SKM-1 (cell line): Measurements from ENCODE around the gene IMMP2L.
"Not testable (repeated sequence)": the region's sequence is repeated elsewhere in the genome, so short reads cannot be mapped to it uniquely, and the experiment has no call there.

Experiments
- DNase-seq: peaks from one replicate; lab custom pipeline; 2025; ENCODE audit not compliant: unreplicated experiment; lab: John Stamatoyannopoulos, UW

IMMP2L gene

GRCh38 chr7:111460695-111461094, 101.6 kb downstream of the IMMP2L start:
- no peak for DNase-seq

DNA sequence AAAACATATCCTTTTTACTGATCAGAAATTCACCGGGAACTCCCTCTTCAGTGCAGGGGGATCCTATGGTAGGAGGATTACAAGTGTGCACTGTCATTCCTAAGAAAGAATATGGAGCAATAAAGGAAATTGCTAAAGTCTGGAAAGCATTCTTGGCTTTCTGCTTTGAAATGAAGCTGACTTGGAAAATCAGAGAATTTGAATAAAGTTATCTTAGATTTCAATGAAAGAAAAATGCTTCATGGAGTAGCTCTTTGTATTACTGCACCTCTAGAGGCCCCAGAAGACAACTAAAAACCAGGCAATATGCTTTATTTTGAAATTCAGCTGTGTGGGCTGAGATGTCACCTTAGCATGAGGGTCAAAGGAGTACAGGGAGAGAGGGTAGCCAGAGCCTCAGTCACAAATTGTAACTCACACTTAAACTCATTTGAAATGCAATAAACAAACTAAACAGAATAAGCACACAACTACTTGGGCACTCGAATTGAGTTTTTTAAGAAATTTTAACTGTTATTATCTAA, 102.5 kb downstream of the IMMP2L start:
- no peak for DNase-seq

GRCh38 chr7:111459065-111459756, 103.1 kb downstream of the IMMP2L start:
- no peak for DNase-seq

- not testable (repeated sequence) for DNase-seq
Measured at GRCh38 chr7:111450705-111451104, 111.6 kb downstream of the IMMP2L start.

- not testable (repeated sequence) for DNase-seq
Measured at GRCh38 chr7:111447502-111447901, 114.8 kb downstream of the IMMP2L start.

- no peak for DNase-seq
Measured at GRCh38 chr7:111439977-111440376, 122.3 kb downstream of the IMMP2L start.

DNA sequence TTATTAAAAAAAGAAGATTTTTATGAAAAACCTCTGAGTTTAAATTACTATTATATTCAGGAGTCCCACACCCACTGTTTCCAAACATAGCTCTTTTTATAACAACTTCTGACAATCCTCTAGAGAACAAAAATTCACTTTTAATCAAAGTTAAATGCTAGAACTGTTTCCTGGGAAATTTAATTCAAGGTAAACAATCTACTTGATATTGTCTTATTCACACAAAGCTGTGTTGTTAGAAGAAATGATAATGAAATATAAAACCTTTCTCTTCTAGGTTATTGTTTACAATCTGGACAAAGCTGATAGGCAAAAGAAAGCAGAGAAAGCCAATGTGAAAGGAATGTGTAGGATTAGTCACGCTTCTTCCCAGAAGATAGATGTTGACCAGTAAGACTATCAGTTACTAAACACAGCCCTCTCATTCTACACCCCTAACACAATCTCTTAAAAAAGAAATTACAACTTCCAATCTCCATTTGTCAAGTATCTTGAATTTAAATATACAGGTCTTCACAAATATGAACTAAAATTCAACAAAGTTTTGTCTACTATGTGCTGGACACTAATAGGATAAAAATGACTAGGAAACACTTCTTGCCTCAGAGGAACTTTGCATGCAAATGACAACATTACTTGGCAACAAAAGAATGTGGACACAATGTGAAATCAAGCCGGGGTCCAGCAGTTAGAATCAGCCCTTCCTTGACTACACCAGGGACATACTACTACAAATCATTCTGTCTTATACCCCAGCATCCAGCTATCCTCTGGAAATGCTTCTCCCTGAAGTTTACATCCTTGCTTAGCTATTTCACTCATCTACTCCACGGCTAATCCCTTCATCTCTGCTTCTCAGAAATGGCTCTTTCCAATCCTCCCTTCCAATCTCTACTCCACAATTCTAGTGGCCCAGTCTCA, 123.7 kb downstream of the IMMP2L start:
- DNase-seq = no peak

DNA sequence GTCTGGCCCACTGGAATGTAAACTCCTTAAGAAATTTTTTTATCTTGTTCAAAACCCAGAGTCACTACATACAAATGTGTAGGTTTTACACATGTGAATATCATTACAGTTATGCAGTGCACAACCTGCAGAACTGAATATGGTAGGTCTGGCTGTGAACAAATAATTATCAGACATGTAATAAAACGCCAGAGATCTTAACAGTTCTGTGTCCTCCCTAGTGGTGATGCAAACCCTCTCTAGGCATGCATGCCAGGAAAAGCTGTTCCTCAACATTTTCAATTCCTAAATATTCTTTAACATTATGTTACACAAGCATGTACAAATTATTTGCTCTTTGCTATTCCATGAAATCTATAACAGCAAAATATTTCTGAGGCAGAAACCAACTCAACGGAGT, 124.6 kb downstream of the IMMP2L start:
- DNase-seq = no peak

GRCh38 chr7:111436608-111437007, 125.7 kb downstream of the IMMP2L start:
- no peak for DNase-seq

GRCh38 chr7:111433426-111433825, 128.9 kb downstream of the IMMP2L start:
- no peak for DNase-seq

- no peak for DNase-seq
Measured at GRCh38 chr7:111429781-111430180, 132.5 kb downstream of the IMMP2L start.

DNA sequence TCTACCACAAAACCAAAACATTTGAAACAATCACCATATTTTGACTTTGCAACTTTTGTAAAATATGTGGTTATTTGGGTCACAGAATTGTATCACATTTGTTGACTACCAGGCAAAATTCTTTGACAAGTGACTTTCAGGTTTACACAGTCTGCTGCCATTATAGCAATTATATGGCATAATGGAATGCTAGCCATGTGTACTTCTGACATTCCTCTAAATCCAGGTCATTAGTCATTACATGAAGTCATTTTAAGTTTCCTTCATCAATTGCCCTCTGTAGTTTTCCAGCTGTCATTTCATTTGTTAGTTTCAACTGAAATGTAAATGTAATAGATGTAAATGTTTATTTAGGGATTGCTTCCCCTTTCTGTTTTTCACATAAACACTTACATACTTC, 137.5 kb downstream of the IMMP2L start:
- no peak for DNase-seq

DNA sequence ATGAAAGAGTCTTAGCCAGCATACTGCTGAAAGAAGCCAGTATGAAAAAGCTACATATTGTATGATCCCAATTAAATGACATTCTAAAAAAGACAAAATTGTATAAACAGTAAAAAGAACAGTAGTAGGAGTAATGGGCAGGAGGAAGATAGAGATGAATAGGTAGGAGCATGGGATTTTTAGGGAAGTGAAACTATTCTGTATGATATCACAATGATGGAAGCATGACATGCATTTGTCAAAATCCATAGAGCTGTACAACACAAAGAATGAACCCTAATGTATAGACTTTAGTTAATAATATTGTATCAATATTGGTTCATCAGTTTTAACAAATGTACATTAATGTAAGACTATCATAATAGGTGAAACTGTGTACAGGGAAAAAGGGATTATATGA, 147.9 kb downstream of the IMMP2L start:
- no peak for DNase-seq

- DNase-seq = no peak
Measured at GRCh38 chr7:111413739-111414138, 148.6 kb downstream of the IMMP2L start.

GRCh38 chr7:111410899-111411298, 151.4 kb downstream of the IMMP2L start:
- no peak for DNase-seq

- DNase-seq = no peak
Measured at GRCh38 chr7:111409714-111410422, 152.4 kb downstream of the IMMP2L start.

DNA sequence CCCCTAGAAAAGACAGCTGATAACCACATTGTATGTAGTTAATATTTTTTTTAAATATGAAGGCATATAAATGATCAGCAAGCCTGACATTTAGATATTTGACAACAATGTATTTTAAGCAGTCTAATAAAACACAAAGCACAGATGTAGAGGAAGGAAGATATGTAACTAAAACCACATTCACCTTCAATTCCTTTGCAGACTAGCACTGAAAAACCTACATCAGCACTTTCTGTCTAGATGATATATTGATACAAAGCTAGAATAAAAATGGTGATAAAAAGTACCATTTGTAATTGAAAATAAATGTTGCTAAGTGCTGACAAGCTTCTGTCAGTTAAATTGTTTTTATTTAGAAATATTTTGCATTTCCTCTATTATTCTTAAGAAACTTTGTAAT, 153.6 kb downstream of the IMMP2L start:
- no peak for DNase-seq

DNA sequence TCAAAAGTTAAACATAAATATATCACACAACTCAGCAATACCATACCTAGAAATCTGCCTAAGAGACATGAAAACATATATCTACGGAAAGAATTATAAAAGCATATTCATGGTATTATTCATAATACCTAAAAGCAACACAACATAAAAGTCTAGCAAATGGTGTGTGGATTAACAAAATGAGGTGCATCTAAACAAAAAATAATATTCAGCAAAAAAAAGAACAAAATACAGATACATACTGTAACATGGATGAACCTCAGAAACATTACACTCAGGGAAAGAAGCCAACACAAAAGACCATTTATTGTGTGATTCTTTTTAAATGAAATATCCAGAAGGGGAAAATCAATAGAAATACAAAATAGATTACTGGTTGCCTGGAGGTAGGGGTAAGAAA, 155.0 kb downstream of the IMMP2L start:
- DNase-seq = no peak

DNA sequence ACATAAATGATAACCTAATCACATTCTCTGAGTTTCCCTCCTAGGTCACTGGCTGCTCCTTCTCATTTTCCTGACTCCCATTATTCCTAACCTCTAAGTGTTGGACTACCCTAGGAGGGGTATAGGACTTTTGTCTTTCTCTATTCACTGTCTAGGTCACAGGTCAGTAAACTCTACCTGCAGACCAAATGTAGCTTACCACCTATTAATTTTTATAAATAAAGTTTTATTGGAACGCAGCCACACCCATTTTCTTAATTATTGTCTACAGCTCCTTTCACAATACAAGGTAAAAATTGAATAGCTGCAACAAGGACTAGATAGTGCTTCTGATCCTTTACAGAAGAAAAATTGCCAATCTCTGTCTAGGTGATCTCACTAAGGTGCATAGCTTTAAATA, 156.7 kb downstream of the IMMP2L start:
- DNase-seq = no peak

GRCh38 chr7:111401516-111401915, 160.8 kb downstream of the IMMP2L start:
- no peak for DNase-seq

DNA sequence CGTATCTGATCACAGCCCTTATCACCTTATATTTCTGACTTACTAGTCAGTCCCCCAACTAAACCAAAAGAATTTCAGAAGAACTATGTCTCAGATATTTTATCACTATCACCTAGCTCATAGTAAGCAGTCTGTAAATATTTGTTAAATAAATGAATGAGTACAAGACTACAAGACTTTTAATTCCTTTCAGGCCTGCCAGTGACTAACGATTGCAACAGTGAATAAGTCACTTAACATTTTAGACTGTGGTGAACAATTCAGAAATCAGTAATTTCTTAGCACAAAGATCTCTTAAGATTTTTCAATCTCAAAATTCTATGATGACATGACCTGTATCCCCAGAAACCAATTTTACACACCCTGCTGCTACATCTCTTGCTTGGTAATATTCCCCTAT, 162.2 kb downstream of the IMMP2L start:
- no peak for DNase-seq
